ENCODE measurements around the gene GSE1.

Gene GSE1

GRCh38 chr16:85638695-85639409 is 25.7 kb downstream of the GSE1 start:
- no peak overlapping the region for H3K27ac ChIP-seq (replicated peaks)
- TF ChIP-seq GABPA (IDR thresholded peaks at IDR 0.05; ENCODE audit: low read depth) (no peak), SPI1 (IDR thresholded peaks at IDR 0.05; ENCODE audit: borderline replicate concordance, low read depth) (no peak), POLR2AphosphoS5 (IDR thresholded peaks at IDR 0.05; ENCODE audit: low read depth) (no peak)
- TF ChIP-seq, protein P1, sequence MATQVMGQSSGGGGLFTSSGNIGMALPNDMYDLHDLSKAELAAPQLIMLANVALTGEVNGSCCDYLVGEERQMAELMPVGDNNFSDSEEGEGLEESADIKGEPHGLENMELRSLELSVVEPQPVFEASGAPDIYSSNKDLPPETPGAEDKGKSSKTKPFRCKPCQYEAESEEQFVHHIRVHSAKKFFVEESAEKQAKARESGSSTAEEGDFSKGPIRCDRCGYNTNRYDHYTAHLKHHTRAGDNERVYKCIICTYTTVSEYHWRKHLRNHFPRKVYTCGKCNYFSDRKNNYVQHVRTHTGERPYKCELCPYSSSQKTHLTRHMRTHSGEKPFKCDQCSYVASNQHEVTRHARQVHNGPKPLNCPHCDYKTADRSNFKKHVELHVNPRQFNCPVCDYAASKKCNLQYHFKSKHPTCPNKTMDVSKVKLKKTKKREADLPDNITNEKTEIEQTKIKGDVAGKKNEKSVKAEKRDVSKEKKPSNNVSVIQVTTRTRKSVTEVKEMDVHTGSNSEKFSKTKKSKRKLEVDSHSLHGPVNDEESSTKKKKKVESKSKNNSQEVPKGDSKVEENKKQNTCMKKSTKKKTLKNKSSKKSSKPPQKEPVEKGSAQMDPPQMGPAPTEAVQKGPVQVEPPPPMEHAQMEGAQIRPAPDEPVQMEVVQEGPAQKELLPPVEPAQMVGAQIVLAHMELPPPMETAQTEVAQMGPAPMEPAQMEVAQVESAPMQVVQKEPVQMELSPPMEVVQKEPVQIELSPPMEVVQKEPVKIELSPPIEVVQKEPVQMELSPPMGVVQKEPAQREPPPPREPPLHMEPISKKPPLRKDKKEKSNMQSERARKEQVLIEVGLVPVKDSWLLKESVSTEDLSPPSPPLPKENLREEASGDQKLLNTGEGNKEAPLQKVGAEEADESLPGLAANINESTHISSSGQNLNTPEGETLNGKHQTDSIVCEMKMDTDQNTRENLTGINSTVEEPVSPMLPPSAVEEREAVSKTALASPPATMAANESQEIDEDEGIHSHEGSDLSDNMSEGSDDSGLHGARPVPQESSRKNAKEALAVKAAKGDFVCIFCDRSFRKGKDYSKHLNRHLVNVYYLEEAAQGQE (IDR thresholded peaks at IDR 0.05; ENCODE audit: insufficient replicate concordance, low read depth), result no peak
- TF ChIP-seq, protein P2, sequence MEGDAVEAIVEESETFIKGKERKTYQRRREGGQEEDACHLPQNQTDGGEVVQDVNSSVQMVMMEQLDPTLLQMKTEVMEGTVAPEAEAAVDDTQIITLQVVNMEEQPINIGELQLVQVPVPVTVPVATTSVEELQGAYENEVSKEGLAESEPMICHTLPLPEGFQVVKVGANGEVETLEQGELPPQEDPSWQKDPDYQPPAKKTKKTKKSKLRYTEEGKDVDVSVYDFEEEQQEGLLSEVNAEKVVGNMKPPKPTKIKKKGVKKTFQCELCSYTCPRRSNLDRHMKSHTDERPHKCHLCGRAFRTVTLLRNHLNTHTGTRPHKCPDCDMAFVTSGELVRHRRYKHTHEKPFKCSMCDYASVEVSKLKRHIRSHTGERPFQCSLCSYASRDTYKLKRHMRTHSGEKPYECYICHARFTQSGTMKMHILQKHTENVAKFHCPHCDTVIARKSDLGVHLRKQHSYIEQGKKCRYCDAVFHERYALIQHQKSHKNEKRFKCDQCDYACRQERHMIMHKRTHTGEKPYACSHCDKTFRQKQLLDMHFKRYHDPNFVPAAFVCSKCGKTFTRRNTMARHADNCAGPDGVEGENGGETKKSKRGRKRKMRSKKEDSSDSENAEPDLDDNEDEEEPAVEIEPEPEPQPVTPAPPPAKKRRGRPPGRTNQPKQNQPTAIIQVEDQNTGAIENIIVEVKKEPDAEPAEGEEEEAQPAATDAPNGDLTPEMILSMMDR (IDR thresholded peaks at IDR 0.05; ENCODE audit: insufficient read depth, low read length), result no peak
- H3K27me3 ChIP-seq (ENCODE audit: insufficient read depth, poor library complexity, severe bottlenecking), result no peaks in the 10 kb centered on the region
- no peak overlapping the region for H3K4me3 ChIP-seq (replicated peaks; ENCODE audit: insufficient read depth, low read length)
- no peak for DNase-seq (ENCODE audit: low read depth in 1 of 2, low spot score in 1 of 2)

DNA sequence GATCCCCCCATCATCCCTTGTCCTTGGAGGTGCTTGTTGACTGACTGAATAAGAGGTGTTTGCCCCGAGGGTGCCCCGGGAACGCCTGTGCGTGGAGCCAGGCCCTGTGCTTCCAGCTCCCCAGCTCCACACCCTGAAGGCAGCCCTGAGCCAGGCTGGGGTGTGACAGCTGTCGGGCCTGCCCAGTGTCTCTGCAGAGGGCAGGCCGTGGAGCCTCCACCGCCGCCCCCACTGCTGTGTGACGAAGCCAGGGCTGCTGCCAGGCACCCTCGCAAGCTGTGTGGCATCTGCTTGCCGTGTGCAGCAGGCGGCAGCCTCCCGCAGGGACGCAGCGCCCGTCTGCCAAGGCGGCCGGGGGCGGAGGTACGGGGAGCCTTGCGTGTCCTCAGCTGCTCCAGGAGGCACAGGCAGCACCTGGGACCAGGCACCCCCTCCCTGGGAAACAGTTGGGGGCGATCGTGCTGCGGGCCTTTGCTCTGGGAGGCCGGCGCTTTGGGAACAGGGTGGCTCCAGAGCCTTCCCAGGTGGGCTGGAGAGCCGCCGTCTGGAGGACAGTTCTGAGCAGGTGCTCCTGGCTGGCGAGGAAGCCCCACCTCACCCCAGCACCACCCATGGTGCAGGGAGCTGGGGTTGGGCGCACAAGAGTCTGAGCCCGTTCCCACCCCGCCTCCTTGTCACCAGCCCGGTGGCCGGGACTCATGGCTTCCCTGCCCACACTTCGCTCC is 26.6 kb downstream of the GSE1 start:
- H3K4me3 ChIP-seq (replicated peaks; ENCODE audit: insufficient read depth, low read length), result no peak overlapping the region
- TF ChIP-seq POLR2AphosphoS5 (IDR thresholded peaks at IDR 0.05; ENCODE audit: low read depth) (no peak), GABPA (IDR thresholded peaks at IDR 0.05; ENCODE audit: low read depth) (no peak), SPI1 (IDR thresholded peaks at IDR 0.05; ENCODE audit: borderline replicate concordance, low read depth) (no peak)
- TF ChIP-seq, protein P2 (IDR thresholded peaks at IDR 0.05; ENCODE audit: insufficient read depth, low read length), result no peak
- TF ChIP-seq, protein P1 (IDR thresholded peaks at IDR 0.05; ENCODE audit: insufficient replicate concordance, low read depth), result no peak
- no peak overlapping the region for H3K27ac ChIP-seq (replicated peaks)
- no peak for DNase-seq (ENCODE audit: low read depth in 1 of 2, low spot score in 1 of 2)
- no peaks in the 10 kb centered on the region for H3K27me3 ChIP-seq (ENCODE audit: insufficient read depth, poor library complexity, severe bottlenecking)

GRCh38 chr16:85640254-85640558 is 27.1 kb downstream of the GSE1 start:
- no peak for DNase-seq (ENCODE audit: low read depth in 1 of 2, low spot score in 1 of 2)
- no peak overlapping the region for H3K27ac ChIP-seq (replicated peaks)
- H3K4me3 ChIP-seq (replicated peaks; ENCODE audit: insufficient read depth, low read length), result no peak overlapping the region
- H3K27me3 ChIP-seq (ENCODE audit: insufficient read depth, poor library complexity, severe bottlenecking), result no peaks in the 10 kb centered on the region
- TF ChIP-seq, protein P2 (IDR thresholded peaks at IDR 0.05; ENCODE audit: insufficient read depth, low read length), result no peak
- no peak for TF ChIP-seq POLR2AphosphoS5 (IDR thresholded peaks at IDR 0.05; ENCODE audit: low read depth)
- TF ChIP-seq SPI1 (IDR thresholded peaks at IDR 0.05; ENCODE audit: borderline replicate concordance, low read depth), result no peak
- no peak for TF ChIP-seq GABPA (IDR thresholded peaks at IDR 0.05; ENCODE audit: low read depth)
- TF ChIP-seq, protein P1 (IDR thresholded peaks at IDR 0.05; ENCODE audit: insufficient replicate concordance, low read depth), result no peak

Data from HL-60 (cell line).